NCI-H2107 (cell line): ENCODE data around the gene RSPH4A.
A peak's percentile ranks its signal among the peaks of the same experiment; 100 is the strongest.
"Not testable (repeated sequence)": the region's sequence is repeated elsewhere in the genome, so short reads cannot be mapped to it uniquely, and the experiment has no call there.

ENCODE experiments used
- DNase-seq: peaks from one replicate; lab custom pipeline; 2025; lab: John Stamatoyannopoulos, UW

RSPH4A gene

GRCh38 chr6:116615937-116616736 lies at the start of gene RSPH4A:
TSS of gene RSPH4A (plus strand) at chr6:116616479. CDS start at chr6:116616624, 145 bp downstream.
- peak; percentile 67 for DNase-seq

- DNase-seq, result no peak
These were observed 48.2 kb upstream of the RSPH4A start for GRCh38 chr6:116568111-116568510.

GRCh38 chr6:116568821-116569755 lies 47.2 kb upstream of the RSPH4A start:
- no peak for DNase-seq

GRCh38 chr6:116570856-116571682 lies 45.2 kb upstream of the RSPH4A start, which contains the start of gene RWDD1:
TSS of gene RWDD1 (plus strand) at chr6:116571504. CDS start at chr6:116571583, 79 bp downstream.
- DNase-seq, result peak; percentile 90

- DNase-seq, result no peak
These were observed 44.6 kb upstream of the RSPH4A start for GRCh38 chr6:116571683-116572000.

- no peak for DNase-seq
These were observed 44.1 kb upstream of the RSPH4A start for GRCh38 chr6:116572162-116572561.

- DNase-seq, result no peak
These were observed 41.1 kb upstream of the RSPH4A start for GRCh38 chr6:116575227-116575626.

- DNase-seq, result no peak
These were observed 38.8 kb upstream of the RSPH4A start for GRCh38 chr6:116577486-116577885.

GRCh38 chr6:116578335-116578734 lies 37.9 kb upstream of the RSPH4A start:
- DNase-seq, result no peak

- DNase-seq, result no peak
These were observed 37.1 kb upstream of the RSPH4A start for GRCh38 chr6:116579143-116579542.

GRCh38 chr6:116580198-116580597 lies 36.1 kb upstream of the RSPH4A start:
- DNase-seq, result no peak

GRCh38 chr6:116586276-116586675 lies 30.0 kb upstream of the RSPH4A start:
- DNase-seq, result no peak

- DNase-seq, result no peak
These were observed 29.5 kb upstream of the RSPH4A start for GRCh38 chr6:116586738-116587137.

GRCh38 chr6:116595247-116595646 lies 21.0 kb upstream of the RSPH4A start:
- DNase-seq, result no peak

- no peak for DNase-seq
These were observed 19.5 kb upstream of the RSPH4A start for GRCh38 chr6:116596815-116597214.

GRCh38 chr6:116603916-116604315 lies 12.4 kb upstream of the RSPH4A start:
- not testable (repeated sequence) for DNase-seq

GRCh38 chr6:116604868-116605267 lies 11.4 kb upstream of the RSPH4A start:
- DNase-seq, result not testable (repeated sequence)

- DNase-seq, result no peak
These were observed 10.3 kb upstream of the RSPH4A start for GRCh38 chr6:116605935-116606334.

- no peak for DNase-seq
These were observed 5.2 kb upstream of the RSPH4A start for GRCh38 chr6:116611056-116611455.

- no peak for DNase-seq
These were observed 416 bp downstream of the RSPH4A start for GRCh38 chr6:116616737-116617053.

- DNase-seq, result no peak
These were observed 7.9 kb downstream of the RSPH4A start for GRCh38 chr6:116624036-116624805.
